ENCODE results near the gene MELK. TPM values are rescaled to one million over a fixed set of nuclear protein-coding genes. Genes with fewer than 3 reads are reported as not detected.
"Not testable (repeated sequence)": the region's sequence is repeated elsewhere in the genome, so short reads cannot be mapped to it uniquely, and the experiment has no call there.

The MELK gene
- 23.3 and 27.1 TPM in 2 replicates for total RNA-seq (2014; rRNA removed; shearing (Covaris generic); ENCODE audit: low replicate concordance)

DNA sequence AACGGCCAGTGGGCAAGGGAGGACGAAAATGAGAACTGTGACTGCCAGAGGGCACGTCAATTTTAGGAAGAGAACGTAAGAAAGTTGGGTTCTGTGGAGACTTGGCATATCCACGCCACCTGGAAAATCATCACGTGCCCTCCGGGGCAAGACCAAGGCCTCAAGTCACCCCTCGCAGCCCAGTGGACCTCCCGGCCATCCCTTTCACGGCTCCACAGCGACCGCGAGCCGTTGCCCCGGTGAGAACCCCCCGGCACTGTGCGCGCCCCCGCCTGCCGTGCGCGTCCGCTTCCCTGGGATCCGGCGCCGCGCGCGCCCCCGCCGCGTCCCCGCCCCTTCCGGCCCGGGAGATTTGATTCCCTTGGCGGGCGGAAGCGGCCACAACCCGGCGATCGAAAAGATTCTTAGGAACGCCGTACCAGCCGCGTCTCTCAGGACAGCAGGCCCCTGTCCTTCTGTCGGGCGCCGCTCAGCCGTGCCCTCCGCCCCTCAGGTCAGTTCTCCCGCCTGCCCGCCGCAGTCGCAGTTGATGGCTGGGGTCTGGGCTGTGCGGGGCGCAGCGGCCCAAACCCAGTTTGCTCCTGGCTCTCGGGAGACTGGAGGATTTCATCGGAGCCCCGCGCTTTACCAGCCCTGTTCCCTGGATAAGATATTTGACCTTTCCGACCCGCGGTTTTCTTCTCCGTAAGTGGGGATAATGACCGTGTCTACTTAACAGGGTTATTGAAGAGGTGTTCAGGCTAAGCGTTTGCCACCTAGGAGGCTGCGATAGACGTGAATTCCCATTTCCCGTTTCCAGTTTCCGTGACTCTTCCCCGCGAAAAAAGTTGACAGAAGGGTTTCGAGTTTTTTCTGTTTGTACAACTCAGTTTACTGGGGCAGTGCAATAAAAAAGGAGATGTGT lies at the start of gene MELK:
MELK (plus strand) TSS at position 381 of the 904 bp plus-strand sequence. CDS start 8,787 bp downstream, outside the sequence.
- DNase-seq (ENCODE audit: low read depth) = peak; percentile 71
- in situ Hi-C loops (cut with HindIII; ENCODE audit: low pct_unique_long_range_greater_than_20kb, low sequenced_read_pairs) = no loop called here

DNA sequence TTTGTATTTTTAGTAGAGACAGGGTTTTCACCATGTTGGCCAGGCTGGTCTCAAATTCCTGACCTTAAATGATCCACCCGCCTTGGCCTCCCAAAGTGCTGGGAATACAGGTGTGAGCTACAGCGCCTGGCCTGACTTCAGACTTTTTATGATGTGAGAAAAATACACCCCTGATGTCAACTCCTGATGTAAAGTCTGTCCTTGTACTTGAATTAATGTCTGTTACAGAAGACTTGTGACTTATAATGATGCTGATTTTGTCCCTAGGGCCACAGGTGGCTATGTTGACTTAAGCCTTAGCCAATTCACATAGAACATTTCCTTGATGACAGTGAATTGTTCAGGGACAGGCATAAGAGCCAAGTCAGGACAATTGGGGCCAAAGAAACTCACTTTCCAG lies 42.5 kb upstream of the MELK start:
- no peak for DNase-seq (ENCODE audit: low read depth)
- in situ Hi-C loops (cut with HindIII; ENCODE audit: low pct_unique_long_range_greater_than_20kb, low sequenced_read_pairs) = no loop called here

DNA sequence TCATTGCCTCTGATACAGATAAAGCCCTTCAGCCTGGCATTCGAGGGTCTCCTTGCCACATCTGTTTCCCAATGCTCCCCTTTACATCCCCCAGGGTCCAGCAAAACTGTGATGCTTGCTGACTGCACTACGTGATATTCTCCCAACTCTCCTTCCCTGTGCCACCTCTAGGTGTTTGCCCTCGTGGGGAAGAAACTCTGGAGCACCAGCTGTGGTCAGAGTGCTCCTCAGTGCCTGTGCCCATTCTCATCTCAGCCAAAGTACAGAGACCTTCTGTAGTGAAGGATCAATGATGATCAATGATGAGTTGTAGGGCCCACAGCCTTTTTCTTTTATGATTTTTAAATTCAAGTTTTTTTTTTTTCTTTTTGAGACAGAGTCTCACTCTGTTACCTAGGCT lies 40.3 kb upstream of the MELK start:
- DNase-seq (ENCODE audit: low read depth) = no peak
- in situ Hi-C loops (cut with HindIII; ENCODE audit: low pct_unique_long_range_greater_than_20kb, low sequenced_read_pairs) = no loop called here

- in situ Hi-C loops (cut with HindIII; ENCODE audit: low pct_unique_long_range_greater_than_20kb, low sequenced_read_pairs) = not testable (repeated sequence)
Observed at GRCh38 chr9:36533726-36534125, 39.0 kb upstream of the MELK start.

DNA sequence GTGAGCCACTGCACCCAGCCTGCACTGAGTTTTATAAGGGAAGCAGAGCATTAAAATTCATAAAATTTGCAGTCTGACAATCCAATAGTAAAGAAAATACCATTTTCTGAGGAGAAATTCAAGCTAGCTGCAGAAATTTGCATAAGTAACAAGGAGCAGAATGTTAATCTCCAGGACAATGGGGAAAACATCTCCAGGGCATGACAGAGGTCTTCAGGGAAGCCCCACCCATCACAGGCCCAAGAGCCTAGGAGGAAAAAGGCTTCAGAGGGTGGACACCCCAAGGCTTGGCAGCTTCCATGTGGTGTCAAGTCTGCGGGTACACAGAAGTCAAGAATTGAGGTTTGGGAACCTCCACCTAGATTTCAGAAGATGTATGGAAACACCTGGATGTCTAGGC lies 37.6 kb upstream of the MELK start:
- DNase-seq (ENCODE audit: low read depth) = no peak
- in situ Hi-C loops (cut with HindIII; ENCODE audit: low pct_unique_long_range_greater_than_20kb, low sequenced_read_pairs) = no loop called here

More at GRCh38 chr9:36533726-36534125, 39.0 kb upstream of the MELK start:
- DNase-seq (ENCODE audit: low read depth) = not testable (repeated sequence)

DNA sequence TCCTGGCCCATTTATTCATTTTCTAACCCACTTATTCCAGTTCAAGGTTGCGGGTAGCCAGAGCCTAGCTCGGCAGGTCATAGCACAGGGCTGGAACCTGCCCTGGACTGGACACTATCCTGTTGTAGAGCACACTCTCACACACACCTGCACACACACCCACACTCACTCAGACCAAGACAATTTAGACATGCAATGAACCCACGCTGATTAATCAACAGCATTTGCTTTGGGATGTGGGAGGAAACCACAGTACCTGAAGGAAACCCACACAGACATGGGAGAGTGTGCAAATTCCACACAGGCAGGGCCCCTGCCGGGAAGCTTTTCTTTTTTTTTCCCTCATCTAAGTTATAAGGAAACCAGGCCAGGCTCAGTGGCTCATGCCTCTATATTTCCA lies 34.8 kb upstream of the MELK start:
- in situ Hi-C loops (cut with HindIII; ENCODE audit: low pct_unique_long_range_greater_than_20kb, low sequenced_read_pairs) = no loop called here

DNA sequence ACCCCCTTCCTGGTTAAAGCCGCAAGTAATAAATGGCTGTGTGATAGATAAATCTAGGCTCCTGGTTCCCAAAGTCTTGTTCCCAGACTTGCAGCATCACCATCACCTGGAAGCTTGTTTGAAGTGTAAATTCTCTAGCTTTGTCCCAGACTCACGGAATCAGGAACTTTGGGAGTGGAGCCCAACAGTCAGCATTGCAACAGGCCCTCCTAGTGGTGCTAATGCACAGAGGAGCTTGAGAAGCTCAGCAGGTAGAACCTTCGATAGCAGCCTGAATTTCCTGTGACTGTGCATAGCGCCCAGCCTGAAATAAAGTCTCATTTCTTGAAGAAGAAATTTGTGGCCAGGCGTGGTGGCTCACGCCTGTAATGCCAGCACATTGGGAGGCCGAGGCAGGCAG lies 30.3 kb upstream of the MELK start:
- no peak for DNase-seq (ENCODE audit: low read depth)
- in situ Hi-C loops (cut with HindIII; ENCODE audit: low pct_unique_long_range_greater_than_20kb, low sequenced_read_pairs) = no loop called here

More for the DNA sequence above, 34.8 kb upstream of the MELK start:
- DNase-seq (ENCODE audit: low read depth) = no peak

GRCh38 chr9:36543916-36544315 lies 28.8 kb upstream of the MELK start:
- in situ Hi-C loops (cut with HindIII; ENCODE audit: low pct_unique_long_range_greater_than_20kb, low sequenced_read_pairs) = no loop called here
- no peak for DNase-seq (ENCODE audit: low read depth)

- DNase-seq (ENCODE audit: low read depth) = no peak
- in situ Hi-C loops (cut with HindIII; ENCODE audit: low pct_unique_long_range_greater_than_20kb, low sequenced_read_pairs) = no loop called here
Observed at GRCh38 chr9:36547598-36547997, 25.1 kb upstream of the MELK start.

GRCh38 chr9:36548454-36548853 lies 24.2 kb upstream of the MELK start:
- in situ Hi-C loops (cut with HindIII; ENCODE audit: low pct_unique_long_range_greater_than_20kb, low sequenced_read_pairs) = no loop called here
- no peak for DNase-seq (ENCODE audit: low read depth)

DNA sequence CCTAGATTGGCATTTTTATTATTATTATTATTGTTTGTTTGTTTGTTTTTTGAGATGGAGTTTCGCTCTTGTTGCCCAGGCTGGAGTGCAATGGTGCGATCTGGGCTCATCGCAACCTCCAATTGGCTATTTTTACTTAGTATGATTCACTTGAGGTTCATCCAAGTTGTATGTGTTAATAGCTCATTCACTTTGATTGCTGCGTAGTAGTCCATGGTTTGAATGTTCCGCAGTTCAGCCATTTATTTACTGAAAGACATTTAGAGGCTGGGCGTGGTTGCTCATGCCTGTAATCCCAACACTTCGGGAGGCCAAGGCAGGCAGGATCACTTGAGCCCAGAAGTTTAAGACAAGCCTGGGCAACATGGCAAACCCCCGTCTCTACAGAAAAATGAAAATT lies 22.6 kb upstream of the MELK start:
- no peak for DNase-seq (ENCODE audit: low read depth)
- in situ Hi-C loops (cut with HindIII; ENCODE audit: low pct_unique_long_range_greater_than_20kb, low sequenced_read_pairs) = no loop called here

DNA sequence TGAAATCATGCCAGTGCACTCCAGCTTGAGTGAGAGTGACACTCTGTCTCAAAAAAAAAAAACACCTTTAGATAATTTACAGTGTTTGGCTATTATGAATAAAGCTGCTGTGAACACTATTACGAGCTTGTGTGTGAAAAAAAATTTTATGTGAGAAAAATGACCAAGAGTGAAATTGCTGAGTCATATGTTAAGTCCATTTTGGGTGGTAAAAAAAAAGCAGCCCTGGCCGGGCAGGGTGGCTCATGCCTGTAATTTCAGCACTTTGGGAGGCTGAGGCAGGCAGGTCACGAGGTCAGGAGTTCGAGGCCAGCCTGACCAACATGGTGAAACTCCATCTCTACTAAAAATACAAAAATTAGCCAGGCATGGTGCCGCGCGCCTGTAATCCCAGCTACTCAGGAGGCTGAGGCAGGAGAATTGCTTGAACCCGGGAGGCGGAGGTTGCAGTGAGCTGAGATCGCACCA lies 22.0 kb upstream of the MELK start:
- DNase-seq (ENCODE audit: low read depth); in situ Hi-C loops (cut with HindIII; ENCODE audit: low pct_unique_long_range_greater_than_20kb, low sequenced_read_pairs): not testable (repeated sequence)

DNA sequence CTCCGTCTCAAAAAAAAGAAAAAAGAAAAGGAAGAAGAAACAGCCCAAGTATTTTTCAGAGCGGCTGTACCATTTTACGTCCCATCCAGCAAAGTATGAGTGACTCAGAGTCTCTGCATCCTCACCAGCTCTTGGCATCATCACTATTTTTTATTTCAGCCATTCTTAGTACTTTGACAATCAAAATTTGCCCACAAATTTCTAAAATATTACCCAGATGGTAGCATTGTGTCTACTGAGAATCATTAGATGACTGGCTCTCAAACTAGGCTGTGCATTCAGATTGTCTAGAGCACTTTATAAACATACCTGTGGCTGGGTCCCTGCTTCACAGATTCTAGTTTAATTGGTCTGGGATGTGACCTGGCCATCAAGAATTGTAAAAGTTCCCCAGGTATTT lies 21.6 kb upstream of the MELK start:
- DNase-seq (ENCODE audit: low read depth) = no peak
- in situ Hi-C loops (cut with HindIII; ENCODE audit: low pct_unique_long_range_greater_than_20kb, low sequenced_read_pairs) = no loop called here

GRCh38 chr9:36551910-36552309 lies 20.8 kb upstream of the MELK start:
- in situ Hi-C loops (cut with HindIII; ENCODE audit: low pct_unique_long_range_greater_than_20kb, low sequenced_read_pairs) = no loop called here

DNA sequence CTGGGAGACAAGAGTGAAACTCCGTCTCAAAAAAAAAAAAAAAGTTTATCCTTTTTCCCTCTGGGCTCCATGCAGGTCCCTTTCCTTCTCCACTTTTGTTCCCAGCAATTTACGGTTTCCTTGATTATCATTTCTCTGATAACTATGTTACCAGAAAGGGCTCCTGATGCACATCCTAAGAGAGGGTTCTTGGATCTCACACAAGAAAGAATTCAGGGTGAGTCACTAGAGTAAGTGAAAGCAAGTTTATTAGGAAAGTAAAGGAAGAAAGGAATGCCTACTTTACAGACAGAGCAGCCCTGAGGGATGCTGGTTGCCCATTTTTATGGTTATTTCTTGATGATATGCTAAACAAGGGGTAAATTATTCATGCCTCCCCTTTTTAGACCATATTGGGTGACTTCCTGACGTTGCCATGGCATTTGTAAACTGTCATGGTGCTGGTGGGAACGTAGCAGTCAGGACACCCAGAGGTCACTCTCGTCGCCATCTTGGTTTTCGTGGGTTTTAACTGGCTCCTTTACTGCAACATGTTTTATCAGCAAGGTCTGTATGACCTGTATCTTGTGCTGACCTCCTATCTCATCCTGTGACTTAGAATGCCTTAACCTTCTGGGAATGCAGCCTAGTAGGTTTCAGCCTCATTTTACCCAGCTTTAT lies 13.5 kb upstream of the MELK start:
- no peak for DNase-seq (ENCODE audit: low read depth)
- in situ Hi-C loops (cut with HindIII; ENCODE audit: low pct_unique_long_range_greater_than_20kb, low sequenced_read_pairs) = no loop called here

More at GRCh38 chr9:36551910-36552309, 20.8 kb upstream of the MELK start:
- DNase-seq (ENCODE audit: low read depth) = no peak

- no peak for DNase-seq (ENCODE audit: low read depth)
Observed at GRCh38 chr9:36560771-36561170, 11.9 kb upstream of the MELK start.

GRCh38 chr9:36562801-36563200 lies 9.9 kb upstream of the MELK start:
- in situ Hi-C loops (cut with HindIII; ENCODE audit: low pct_unique_long_range_greater_than_20kb, low sequenced_read_pairs); DNase-seq (ENCODE audit: low read depth): not testable (repeated sequence)

More at GRCh38 chr9:36560771-36561170, 11.9 kb upstream of the MELK start:
- in situ Hi-C loops (cut with HindIII; ENCODE audit: low pct_unique_long_range_greater_than_20kb, low sequenced_read_pairs) = no loop called here

GRCh38 chr9:36566813-36567221 lies 5.9 kb upstream of the MELK start:
- in situ Hi-C loops (cut with HindIII; ENCODE audit: low pct_unique_long_range_greater_than_20kb, low sequenced_read_pairs) = no loop called here
- peak; percentile 67 for DNase-seq (ENCODE audit: low read depth)

- in situ Hi-C loops (cut with HindIII; ENCODE audit: low pct_unique_long_range_greater_than_20kb, low sequenced_read_pairs); DNase-seq (ENCODE audit: low read depth): not testable (repeated sequence)
Observed at GRCh38 chr9:36568681-36569080, 4.0 kb upstream of the MELK start.
